GM23338 (cell line): Measurements from ENCODE around the gene ZCCHC17.
A peak's percentile ranks its signal among the peaks of the same experiment; 100 is the strongest.

Experiments used
- CREB1 ChIP-seq: fragments of 250-450 bp; sonication (Bioruptor Pico); IDR thresholded peaks from 2 replicates; pipeline ENCODE4 v1.5.0; 2020; ENCODE audit warnings: low read depth, mild to moderate bottlenecking, moderate library complexity
- CTCF ChIP-seq, 2 experiments: fragments of 200-600 bp in 1 of 2; sonication (generic) in 1 of 2; conservative IDR thresholded peaks; 2 replicates each; pipeline versions ENCODE4 v1.5.1 to v1.6.1; 2016 to 2017; ENCODE audit warnings: antibody characterized with exemption in 2 of 2, low read depth in 2 of 2, mild to moderate bottlenecking in 2 of 2, moderate library complexity in 1 of 2
- EZH2 ChIP-seq: fragments of 200-600 bp; sonication (generic); IDR thresholded peaks from one replicate; pipeline ENCODE4 v1.8.0; 2017; ENCODE audit warnings: antibody characterized with exemption, mild to moderate bottlenecking, low read depth; ENCODE audit not compliant: unreplicated experiment
- EZH2phosphoT487 ChIP-seq: fragments of 200-600 bp; sonication (generic); IDR thresholded peaks from one replicate; pipeline ENCODE4 v1.8.1; 2018; ENCODE audit warnings: antibody characterized with exemption; ENCODE audit not compliant: unreplicated experiment
- JUNB ChIP-seq: IDR thresholded peaks from one replicate; pipeline ENCODE4 v1.6.1; 2016; ENCODE audit warnings: antibody characterized with exemption; ENCODE audit not compliant: unreplicated experiment
- POLR2AphosphoS5 ChIP-seq: IDR thresholded peaks from 2 replicates; pipeline ENCODE4 v1.6.1; 2016; ENCODE audit warnings: antibody characterized with exemption, low read depth
- STAT1 ChIP-seq: IDR thresholded peaks from one replicate; pipeline ENCODE4 v1.6.1; 2016; ENCODE audit warnings: antibody characterized with exemption; ENCODE audit not compliant: unreplicated experiment
- TF ChIP-seq, protein P1 (sequence below): IDR thresholded peaks from one replicate; pipeline ENCODE4 v1.6.1; 2018; ENCODE audit warnings: antibody characterized with exemption; ENCODE audit not compliant: unreplicated experiment

- no peak for TF ChIP-seq JUNB
- no peak for TF ChIP-seq EZH2
- TF ChIP-seq CTCF (conservative IDR thresholded peaks at IDR 0.05; ENCODE audit: low read depth in 2 of 2), result peak; percentile 79 to 89
- no peak for TF ChIP-seq STAT1
- no peak for TF ChIP-seq POLR2AphosphoS5
- TF ChIP-seq EZH2phosphoT487, result no peak
- TF ChIP-seq, protein P1, sequence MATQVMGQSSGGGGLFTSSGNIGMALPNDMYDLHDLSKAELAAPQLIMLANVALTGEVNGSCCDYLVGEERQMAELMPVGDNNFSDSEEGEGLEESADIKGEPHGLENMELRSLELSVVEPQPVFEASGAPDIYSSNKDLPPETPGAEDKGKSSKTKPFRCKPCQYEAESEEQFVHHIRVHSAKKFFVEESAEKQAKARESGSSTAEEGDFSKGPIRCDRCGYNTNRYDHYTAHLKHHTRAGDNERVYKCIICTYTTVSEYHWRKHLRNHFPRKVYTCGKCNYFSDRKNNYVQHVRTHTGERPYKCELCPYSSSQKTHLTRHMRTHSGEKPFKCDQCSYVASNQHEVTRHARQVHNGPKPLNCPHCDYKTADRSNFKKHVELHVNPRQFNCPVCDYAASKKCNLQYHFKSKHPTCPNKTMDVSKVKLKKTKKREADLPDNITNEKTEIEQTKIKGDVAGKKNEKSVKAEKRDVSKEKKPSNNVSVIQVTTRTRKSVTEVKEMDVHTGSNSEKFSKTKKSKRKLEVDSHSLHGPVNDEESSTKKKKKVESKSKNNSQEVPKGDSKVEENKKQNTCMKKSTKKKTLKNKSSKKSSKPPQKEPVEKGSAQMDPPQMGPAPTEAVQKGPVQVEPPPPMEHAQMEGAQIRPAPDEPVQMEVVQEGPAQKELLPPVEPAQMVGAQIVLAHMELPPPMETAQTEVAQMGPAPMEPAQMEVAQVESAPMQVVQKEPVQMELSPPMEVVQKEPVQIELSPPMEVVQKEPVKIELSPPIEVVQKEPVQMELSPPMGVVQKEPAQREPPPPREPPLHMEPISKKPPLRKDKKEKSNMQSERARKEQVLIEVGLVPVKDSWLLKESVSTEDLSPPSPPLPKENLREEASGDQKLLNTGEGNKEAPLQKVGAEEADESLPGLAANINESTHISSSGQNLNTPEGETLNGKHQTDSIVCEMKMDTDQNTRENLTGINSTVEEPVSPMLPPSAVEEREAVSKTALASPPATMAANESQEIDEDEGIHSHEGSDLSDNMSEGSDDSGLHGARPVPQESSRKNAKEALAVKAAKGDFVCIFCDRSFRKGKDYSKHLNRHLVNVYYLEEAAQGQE, result no peak
- no peak for TF ChIP-seq CREB1 (CRISPR knock-in tag)
Measured at GRCh38 chr1:31394584-31395193, 97.9 kb downstream of the ZCCHC17 start.
